Activated CD8-positive, alpha-beta memory T cell treated with anti-CD3 and anti-CD28 coated beads for 48 hours (primary cell): ENCODE data around the gene CCDC86.

Source experiments
- DNase-seq, 3 experiments: peaks; one replicate each; pipeline ENCODE4 v3.0.0-alpha.2; 2020; ENCODE audit warnings: low read depth in 2 of 3, low spot score in 2 of 3

The CCDC86 gene

DNA sequence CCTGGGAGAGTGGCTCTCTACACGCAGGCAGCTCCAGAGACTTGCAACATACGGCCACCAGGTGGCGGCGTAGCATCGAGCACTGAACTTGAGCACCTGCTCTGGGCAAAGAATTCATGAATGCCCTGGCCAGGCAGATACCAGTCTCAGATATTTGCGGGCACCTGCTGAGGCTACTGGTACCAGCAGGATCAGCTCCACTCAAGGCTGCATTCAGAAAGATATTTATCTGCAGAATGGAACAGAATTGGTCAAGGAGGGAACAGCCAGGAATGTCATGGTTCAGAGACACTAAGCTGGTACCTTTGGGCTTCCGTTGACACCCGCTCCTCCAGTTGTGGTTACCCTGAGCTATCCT, 10.8 kb upstream of the CCDC86 start:
- peak; percentile 18 to 59 (median 55) for DNase-seq

DNA sequence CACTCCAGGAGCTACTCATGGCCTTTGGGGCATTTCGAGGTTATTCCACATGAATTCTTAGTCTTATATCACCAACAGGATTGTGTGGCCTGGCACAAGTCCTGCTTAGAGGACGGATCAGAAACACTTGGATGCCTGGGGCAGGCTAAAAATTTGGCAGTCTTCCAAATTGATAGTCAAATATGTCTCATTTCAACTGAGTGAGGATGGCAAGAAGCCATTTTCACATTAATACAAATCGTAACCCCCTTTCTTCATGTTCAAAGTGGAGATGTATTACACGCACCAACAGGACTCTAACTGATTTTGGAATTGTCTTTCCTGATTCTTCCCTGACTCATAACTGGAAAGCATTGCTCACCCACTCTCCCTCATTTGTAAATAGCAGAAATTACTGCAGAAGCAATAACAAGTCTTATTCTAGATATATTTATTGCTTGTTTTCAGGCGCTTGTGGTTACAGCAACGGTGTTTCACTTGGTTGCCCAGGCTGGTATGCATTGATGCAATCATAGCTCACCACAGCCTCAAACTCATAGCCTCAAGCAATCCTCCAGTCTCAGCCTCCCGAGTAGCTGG, 10.3 kb upstream of the CCDC86 start:
- no peak for DNase-seq

DNA sequence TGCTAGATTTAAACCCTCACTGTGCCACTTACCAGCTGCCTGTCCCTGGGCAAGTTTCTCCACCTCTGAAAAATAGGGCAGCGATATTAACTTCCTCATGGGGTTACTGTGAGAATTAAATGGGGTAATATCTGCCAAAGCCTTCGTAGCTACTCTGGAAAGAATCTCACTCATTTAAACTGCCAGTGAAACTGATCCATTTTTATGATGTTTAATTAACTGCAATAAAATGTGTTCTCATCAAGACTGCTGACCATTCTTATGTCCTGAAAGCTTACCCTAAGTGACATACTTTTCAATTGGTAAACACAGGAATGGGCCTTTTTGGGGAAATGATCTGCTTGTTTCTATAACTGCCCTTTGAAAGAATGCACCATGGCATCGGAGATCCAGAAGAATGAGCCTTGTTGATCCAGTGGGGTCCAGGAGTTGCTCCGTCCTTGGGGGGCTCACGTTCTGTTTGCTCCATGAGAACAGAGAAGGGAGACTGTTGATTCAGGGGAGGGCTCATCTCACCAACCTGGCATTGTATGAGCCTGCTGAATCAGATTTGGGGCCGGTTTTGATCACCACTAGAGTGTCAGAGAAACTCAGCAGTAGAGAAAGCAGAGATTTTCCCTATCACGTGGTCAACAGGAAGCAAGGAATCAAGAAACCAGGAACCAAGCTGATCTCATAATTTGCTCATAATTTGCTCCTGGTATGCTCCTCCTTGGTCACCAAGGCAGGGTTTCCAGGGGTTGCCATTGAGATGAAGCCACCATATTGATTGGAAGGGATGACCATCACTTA, 7.0 kb upstream of the CCDC86 start:
- DNase-seq = no peak

DNA sequence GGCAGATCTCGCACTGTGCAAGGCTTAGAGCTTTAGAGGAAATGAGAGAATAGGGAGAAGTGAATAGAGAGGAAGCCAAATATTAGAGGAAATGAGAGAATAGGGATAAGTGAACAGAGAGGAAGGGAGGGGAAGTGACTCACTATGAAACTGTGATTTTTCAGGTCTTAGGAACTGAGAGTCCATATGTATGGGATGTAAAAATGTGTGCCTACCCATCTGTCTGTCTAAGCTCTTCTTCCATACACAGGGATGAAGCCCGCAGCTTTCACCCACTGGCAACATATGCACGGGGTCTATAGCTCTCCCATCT, 6.4 kb upstream of the CCDC86 start:
- no peak for DNase-seq

DNA sequence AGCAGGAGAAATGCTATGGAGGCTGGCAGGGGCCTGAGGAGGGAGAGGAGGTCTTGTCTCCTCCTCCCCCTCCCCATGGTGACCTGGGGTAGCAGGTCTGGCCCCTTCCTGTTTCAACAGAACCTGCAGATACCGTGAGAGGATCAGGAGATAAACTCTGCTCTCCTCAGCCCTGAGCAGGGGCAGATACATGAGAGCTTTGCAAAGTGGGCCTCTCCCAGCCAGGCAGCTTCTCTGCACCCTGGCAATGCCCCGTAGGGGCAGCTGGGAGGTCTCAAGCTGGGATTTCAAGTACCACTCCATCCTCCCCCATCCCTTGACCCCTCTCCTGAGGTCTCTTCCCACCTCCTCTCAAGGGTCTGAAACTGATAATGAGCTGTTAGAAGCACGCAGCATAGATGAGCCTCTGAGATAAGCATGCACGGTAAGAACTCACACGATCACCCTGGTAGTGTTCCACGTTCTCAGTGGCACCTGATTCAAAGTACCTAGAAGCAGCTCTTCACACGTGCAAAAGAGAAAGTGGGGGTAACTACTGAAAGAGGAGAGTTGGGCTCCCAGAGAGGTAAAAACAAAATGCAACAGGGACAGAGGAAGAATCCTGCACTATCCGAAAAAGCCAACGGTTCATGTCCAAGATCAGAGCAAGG, 4.9 kb upstream of the CCDC86 start:
- no peak for DNase-seq

DNA sequence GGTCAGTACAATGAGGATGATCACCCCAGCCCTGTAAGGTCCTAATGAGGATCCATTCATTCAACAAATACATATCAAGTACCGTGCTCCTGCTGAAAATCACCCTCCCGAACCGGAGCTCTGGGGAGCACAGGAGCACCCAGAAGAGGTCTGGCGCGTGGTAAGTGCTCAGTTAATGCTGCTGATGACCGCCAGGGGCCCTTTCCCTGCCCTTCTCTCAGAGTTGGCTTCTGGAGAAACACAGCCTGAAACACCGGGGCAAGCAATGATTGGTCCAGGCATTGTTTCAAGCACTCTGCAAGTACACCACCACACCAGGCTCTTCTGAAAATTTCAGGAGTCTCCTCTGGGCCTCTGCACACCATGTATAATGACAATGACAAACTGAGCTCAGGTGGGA, 3.8 kb upstream of the CCDC86 start:
- no peak for DNase-seq

DNA sequence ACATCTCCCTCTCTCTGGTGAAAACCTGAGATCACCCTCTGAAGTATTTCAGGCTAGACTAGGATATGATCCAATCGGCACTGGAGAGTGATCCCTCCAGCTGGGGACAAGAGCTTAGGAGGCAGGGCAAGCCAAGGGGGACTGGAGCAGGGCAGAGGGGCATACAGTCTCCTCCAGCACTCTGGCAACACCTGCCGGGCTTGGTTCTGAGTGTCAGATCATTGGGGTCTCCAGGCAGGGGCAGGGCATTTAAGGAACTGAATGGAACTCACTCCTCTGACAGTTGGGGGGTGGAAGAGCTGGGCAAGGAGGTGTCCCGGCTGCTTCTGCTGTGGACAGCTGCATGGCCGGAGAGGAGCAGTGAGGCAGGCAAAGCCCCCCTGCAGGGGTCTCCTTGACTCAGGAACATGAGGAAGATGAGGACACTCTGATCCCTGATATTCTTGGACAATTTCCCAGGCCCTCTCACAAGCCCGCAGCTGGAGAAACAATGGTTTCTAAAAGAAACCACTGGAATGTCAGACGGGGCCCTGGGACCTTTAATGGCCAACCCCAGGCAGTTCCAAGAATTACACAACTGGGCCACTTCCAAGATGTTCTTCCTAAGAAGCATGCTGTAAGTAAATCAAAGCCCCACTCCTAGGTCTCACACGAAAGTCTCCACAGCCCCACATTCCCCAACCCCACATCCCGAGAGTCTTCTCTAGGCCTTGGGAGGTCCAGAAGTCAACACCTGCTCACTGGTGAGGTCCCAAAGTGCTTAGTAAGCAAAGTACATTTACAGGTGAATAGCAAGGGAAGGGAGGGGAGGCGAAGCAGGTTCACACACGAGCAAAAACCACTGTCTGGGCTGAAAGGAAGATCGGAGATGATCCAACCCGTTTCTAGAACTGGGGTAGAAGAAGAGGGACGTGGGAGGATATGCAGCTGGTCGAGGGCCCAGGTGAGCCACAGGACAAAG, 1.2 kb upstream of the CCDC86 start:
- DNase-seq = no peak

DNA sequence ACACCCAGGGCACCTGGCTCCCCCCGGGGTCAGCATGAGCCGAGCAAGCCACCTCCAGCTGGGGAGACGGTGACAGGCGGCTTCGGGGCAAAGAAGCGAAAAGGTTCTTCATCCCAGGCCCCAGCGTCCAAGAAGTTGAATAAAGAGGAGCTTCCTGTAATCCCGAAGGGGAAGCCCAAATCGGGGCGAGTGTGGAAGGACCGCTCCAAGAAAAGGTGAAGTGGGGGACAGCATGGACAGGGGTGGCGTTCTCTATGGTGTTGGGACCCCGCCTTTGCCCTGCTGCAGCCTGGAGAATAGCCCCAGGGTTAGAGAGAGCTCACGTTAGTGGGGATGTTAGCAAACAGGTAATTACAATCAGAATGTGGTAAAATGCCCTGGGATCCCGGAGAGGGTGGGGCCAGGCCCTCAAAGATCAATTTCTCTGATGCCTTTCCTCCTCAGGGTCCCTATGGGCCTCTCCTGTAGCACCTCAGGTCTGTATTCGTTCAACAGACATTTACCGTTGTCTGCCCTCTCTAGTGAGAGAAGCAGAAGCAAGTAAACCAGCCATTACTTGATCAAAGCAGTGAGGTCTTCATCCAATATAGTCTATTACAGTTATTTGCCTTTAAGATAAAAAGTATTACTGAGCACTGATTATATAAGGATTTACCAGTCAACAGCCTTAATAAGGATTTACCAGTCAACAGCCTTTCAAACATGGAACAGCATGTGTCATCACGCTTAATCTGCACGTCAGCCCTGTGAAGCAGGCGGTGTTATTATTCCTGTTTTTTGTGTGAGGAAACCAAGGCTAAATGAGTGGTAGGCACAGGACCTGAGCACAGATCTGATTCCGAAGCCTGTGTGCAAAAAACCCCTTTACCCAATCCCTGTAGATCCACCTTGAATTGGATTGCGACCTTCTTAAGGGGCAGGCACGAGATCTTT, 1.0 kb downstream of the CCDC86 start:
- DNase-seq = no peak

DNA sequence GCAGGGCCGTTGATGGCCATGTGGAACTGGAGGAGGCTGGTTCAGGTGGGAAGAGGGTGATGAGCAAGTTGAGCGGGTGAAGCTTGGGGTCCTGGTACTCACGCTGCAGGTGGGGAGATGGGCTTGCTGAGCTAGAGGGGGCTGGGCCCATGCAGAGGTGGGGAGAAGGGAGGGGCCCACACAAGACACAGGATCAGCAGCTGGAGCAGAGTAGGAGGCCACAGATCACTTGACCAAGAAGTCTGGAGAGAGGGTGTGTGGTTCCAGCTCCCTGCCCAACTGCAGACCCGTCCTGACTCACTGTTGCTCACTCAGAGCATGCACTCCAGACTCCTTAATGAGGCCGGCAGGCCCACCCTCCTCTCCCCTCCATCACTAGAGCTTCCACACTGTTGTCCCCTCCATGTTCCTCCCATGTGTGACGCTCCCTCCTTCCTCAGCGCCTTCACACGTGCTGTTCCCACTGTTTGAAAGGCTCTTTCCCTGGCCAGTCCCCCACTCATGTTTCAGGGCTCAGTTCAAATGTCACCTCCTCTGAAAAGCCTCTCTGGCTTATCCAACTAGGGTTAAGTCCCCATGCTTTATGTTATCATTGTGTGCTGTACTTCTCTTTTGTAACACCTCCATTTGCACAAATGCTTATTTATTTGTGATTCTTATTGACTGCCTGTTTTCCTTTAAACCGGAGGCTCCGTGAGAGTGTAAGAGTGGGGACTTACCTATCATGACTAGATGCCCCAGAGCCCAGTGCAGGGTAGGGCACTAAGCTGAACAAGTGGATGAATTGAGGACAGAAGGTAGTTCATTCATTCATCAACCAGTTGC, 2.3 kb downstream of the CCDC86 start:
- DNase-seq = no peak

DNA sequence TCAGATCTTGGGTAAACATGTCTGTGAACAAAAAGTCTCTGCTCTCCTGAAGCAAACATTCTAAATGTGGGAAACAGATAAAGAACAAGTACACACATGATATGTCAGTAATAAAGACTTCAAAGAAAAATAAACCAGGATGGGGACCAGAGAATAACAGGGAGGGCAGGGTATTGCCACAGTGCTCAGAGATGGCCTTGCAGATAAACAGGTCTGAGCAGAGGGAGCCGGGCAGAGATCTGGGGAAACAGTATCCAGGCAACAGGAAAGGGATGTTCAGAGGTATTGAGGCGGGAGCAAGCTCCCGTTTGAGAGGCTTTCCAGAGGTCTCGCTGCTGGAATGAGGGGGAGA, 2.9 kb downstream of the CCDC86 start:
- no peak for DNase-seq

DNA sequence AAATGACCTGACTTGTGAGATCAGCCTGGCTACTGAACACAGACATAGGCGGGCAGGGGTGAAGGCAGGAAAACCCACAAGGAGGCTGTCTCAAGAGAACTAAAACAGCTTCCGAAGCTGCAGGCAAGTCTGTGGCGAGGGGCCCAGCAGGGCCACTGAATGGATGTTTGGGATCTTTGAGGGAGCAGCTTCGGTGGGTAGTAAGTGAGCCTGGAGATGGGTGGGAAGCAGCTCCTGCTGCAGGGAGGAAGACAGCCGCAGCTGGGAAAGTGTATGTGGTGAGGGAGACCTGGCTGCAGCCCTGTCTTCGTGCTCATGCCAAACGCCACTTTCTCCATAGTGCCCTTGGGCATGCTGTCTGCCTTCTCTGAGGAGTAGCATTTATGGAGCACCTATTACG, 3.4 kb downstream of the CCDC86 start:
- no peak for DNase-seq

DNA sequence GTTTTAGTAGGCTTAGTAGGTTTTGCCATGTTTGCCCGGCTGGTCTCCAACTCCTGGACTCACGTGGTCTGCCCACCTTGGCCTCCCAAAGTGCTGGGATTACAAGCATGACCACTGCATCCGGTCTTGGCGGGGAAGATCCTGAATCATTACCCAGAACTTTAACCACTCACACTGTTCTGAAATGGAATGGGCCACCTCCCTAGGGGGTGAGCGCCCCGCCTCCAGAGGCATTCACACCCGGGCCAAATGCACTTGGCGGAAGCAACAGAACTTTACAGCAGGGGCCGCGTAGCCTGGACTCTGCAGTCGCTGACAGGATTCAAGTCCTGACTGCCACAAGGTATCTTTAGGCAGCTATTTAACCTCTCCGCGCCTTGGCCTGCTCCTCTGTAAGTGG, 5.4 kb downstream of the CCDC86 start:
- DNase-seq = no peak

DNA sequence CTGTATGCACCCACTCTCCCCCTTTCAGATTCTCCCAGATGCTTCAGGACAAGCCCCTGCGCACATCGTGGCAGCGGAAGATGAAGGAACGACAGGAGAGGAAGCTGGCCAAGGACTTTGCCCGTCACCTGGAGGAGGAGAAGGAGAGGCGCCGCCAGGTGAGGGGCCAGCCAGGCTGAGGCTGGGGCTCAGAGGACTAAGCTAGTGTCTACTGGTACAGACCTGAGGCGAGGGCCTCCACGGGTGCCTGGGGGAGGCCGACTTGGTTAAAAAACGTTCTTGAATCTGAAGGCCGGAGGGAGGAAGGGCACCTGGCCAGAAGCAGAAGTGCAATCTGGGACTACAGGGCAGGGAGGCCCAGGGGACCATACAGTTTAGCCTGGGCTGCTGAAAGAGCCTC, 6.0 kb downstream of the CCDC86 start:
- DNase-seq = no peak

DNA sequence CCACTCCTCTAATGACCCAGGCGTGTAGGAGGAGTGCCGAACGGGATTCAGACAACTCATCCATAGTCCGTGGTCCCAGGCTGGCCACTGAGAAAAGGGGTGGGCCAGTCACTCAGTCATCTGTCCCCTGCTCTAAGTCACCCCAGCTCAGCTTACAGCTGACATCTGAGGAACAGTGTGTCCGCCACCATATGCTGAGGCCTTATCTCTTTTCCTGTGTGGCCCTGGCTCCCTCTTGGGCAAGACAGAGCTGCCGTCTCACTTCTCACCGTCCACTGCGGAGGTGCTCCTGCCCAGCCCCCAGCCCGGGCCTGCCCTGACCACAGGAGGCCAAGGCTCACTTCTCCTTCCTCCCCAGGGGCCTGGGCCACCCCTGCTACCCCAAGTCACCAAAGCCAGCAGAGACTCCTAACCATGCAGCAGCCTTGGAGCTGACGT, 6.8 kb downstream of the CCDC86 start:
- DNase-seq = no peak

DNA sequence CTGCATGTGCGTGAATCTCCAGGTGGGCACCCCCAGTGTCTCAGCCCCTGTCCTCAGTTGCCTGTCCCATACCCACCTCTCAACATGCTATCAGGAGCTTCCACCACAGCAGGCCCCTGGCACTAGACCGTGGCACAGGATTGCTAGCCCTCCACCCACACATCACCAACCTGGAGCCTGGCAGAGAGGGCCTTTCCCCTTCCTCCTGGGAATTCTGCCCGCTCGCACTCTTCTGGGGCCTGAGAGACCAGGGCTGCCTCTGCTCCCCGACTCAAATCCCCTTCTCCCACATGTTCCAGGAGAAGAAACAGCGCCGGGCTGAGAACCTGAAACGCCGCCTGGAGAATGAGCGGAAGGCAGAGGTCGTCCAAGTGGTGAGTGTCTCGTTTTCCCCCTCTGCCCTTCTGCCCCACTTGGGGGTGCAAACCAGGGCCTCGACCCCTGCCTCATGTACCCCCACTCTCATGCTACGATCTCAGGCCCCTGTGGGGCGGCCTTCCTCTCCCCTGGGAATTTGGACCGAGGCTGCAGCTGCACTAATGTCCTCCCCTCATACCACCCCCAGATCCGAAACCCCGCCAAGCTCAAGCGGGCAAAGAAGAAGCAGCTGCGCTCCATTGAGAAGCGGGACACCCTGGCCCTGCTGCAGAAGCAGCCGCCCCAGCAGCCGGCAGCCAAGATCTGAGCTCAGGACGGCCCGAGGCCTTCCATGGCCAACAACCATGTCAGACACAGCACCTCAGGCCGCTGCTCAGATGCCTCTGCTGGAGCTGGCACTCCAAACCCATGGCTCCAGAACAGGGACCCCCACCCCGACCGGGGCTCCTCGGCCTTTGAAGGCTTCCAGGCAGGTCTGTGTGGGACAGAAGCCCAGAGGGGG, 8.0 kb downstream of the CCDC86 start:
- DNase-seq = no peak

DNA sequence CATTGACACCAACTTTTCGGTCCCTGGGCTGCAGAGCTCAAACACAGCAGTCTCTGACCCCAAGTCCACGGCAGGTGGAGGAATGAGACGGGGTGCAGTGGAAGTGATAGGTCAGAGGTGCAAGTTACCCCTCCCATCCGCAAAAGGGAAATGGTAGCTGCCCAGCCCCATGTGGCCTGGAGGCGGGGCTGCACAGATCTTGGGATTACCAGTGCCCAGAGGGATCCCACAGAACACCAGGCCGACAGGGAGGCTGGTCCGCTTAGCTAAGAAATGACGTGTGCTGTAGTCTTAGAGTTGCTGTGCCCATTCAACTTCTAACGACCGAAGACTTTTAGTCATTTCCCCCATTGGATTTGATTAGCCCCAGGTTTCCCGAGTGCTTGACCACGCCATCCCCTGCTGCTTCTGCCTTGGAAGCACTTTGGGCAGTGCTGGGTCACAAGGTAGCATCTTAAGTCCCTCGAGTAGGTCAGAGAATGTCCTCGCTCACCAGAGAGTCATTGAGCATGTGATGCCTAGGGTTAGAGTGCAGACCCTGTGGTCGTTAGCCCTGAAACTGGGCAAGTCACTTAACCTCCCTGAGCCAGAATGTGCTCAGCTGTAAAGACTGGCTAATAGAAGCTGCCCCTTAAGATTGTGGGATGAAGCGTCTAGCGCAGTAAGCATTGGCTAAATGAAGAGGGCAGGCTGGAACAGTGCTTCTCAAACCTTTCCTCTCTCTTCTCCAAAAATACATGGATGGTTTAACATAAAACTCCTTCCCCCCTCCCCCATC, 9.6 kb downstream of the CCDC86 start:
- no peak for DNase-seq

DNA sequence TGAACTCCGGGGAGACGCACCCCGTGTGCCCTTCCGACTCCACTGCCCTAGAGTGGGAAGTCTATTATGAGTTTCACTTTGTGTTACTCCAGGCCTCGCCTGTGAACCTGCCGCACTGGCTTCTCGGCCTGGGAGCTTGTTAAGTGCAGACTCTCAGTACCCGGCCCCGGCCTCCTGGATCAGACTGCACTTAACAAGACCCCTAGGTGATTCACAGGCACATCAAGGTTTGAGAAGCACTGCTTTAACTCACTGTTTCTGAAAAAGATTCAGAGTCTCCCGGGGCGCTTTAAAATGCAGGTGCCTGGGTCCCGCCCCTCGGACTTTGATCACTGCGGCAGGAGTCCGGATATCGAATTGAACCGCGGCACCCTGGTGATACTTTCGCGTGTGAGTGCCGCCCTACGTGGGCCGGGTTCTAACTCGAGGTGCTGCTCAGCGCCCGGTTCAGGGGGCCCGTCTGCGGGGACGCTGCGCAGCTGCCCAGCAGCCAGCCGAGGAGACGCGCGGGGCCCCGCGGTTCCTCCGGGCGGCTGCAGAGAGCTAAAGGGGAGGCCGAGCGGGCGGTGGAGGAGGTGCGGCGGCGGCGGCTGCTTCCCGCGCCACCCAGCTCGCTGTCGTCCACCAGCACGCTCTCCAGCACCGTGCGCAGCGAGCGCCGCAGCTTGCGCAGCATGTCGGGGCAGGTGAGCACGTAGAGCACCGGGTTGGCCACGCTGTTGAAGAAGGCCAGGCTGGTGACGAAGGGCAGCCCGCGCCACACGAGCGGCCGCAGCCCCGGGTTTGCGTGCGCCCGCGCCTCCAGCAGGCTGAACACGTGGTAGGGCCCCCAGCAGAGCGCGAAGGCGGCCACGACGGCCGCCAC, 10.4 kb downstream of the CCDC86 start:
- no peak for DNase-seq
